Mesenchymal stem cell (in vitro differentiated cells and primary cell): Measurements from ENCODE around the gene ANXA8.

Experiments
- DNase-seq: peaks from one replicate; pipeline ENCODE4 v3.0.0-alpha.2; 2013
- H2AFZ ChIP-seq: one replicate; pipeline ENCODE4 v1.6.1; 2013; ENCODE audit warnings: low read depth, mild to moderate bottlenecking, control low read depth, inconsistent platforms, low read length, moderate library complexity
- H2AK5ac ChIP-seq: 2 replicates; pipeline ENCODE4 v1.6.1; 2013; ENCODE audit warnings: low read length, moderate library complexity, mild to moderate bottlenecking, inconsistent platforms; ENCODE audit not compliant: severe bottlenecking
- H2BK120ac ChIP-seq: one replicate; pipeline ENCODE4 v1.6.1; 2013; ENCODE audit warnings: low read depth, mild to moderate bottlenecking, inconsistent platforms, low read length, moderate library complexity
- H2BK12ac ChIP-seq, 2 experiments: one replicate each; pipeline ENCODE4 v1.6.1; 2013; ENCODE audit warnings: inconsistent platforms in 2 of 2, low read length in 2 of 2, mild to moderate bottlenecking in 2 of 2, moderate library complexity in 2 of 2, control low read depth in 1 of 2
- H2BK15ac ChIP-seq: one replicate; pipeline ENCODE4 v1.6.1; 2013; ENCODE audit warnings: mild to moderate bottlenecking, low read depth, inconsistent platforms; ENCODE audit not compliant: poor library complexity, severe bottlenecking
- H2BK5ac ChIP-seq: 2 replicates; pipeline ENCODE4 v1.6.1; 2013; ENCODE audit warnings: low read depth, mild to moderate bottlenecking, low read length, control low read depth, inconsistent platforms; ENCODE audit not compliant: poor library complexity, severe bottlenecking
- H3K14ac ChIP-seq, 2 experiments: one replicate each; pipeline ENCODE4 v1.6.1; 2013; ENCODE audit warnings: inconsistent platforms in 2 of 2, low read length in 2 of 2, control low read depth in 1 of 2, mild to moderate bottlenecking in 1 of 2, moderate library complexity in 1 of 2
- H3K18ac ChIP-seq, 2 experiments: one replicate each; pipeline ENCODE4 v1.6.1; 2013; ENCODE audit warnings: inconsistent platforms in 2 of 2, low read length in 2 of 2, control low read depth in 1 of 2, low read depth in 1 of 2, mild to moderate bottlenecking in 1 of 2
- H3K23ac ChIP-seq, 2 experiments: one replicate each; pipeline ENCODE4 v1.6.1; 2013; ENCODE audit warnings: inconsistent platforms in 2 of 2, low read length in 2 of 2, mild to moderate bottlenecking in 2 of 2, moderate library complexity in 2 of 2, control low read depth in 1 of 2
- H3K27ac ChIP-seq: 2 replicates; pipeline ENCODE4 v1.5.1; 2013; ENCODE audit warnings: mild to moderate bottlenecking, moderate library complexity, low read length, control low read depth, inconsistent platforms; ENCODE audit not compliant: poor library complexity, severe bottlenecking
- H3K27me3 ChIP-seq, 2 experiments: 2 replicates each; pipeline versions ENCODE4 v1.6.1 to v1.7.0; 2013; ENCODE audit warnings: low read length in 2 of 2, mild to moderate bottlenecking in 2 of 2, moderate library complexity in 2 of 2, control low read depth in 1 of 2, inconsistent platforms in 1 of 2; ENCODE audit not compliant: control insufficient read depth in 1 of 2, insufficient read depth in 1 of 2
- H3K36me3 ChIP-seq, 2 experiments: 2 replicates each; pipeline versions ENCODE4 v1.6.1 to v1.7.0; 2013; ENCODE audit warnings: low read length in 2 of 2, control low read depth in 1 of 2, inconsistent platforms in 1 of 2, low read depth in 1 of 2, mild to moderate bottlenecking in 1 of 2; ENCODE audit not compliant: insufficient read depth in 2 of 2, control insufficient read depth in 1 of 2
- H3K4ac ChIP-seq, 2 experiments: one replicate each; pipeline ENCODE4 v1.6.1; 2013; ENCODE audit warnings: inconsistent platforms in 2 of 2, low read length in 2 of 2, mild to moderate bottlenecking in 2 of 2, moderate library complexity in 2 of 2, control low read depth in 1 of 2, low read depth in 1 of 2
- H3K4me1 ChIP-seq: 2 replicates; pipeline ENCODE4 v1.6.1; 2013; ENCODE audit warnings: low read depth, low read length, control low read depth; ENCODE audit not compliant: control insufficient read depth, insufficient read depth
- H3K4me2 ChIP-seq: 2 replicates; pipeline ENCODE4 v1.6.1; 2013; ENCODE audit warnings: low read length, mild to moderate bottlenecking, inconsistent platforms; ENCODE audit not compliant: poor library complexity, severe bottlenecking
- H3K4me3 ChIP-seq, 2 experiments: 2 replicates each; pipeline versions ENCODE4 v1.5.1 to v1.7.0; 2013; ENCODE audit warnings: low read length in 2 of 2, mild to moderate bottlenecking in 2 of 2, control low read depth in 1 of 2, low read depth in 1 of 2; ENCODE audit not compliant: insufficient read depth in 1 of 2
- H3K79me1 ChIP-seq: replicated peaks from 2 replicates; pipeline ENCODE4 v1.6.1; 2013; ENCODE audit warnings: mild to moderate bottlenecking, control low read depth, low read length, inconsistent platforms; ENCODE audit not compliant: poor library complexity, severe bottlenecking
- H3K9ac ChIP-seq: 2 replicates; pipeline ENCODE4 v1.7.0; 2013; ENCODE audit warnings: mild to moderate bottlenecking, low read length, moderate library complexity
- H3K9me3 ChIP-seq: 2 replicates; pipeline ENCODE4 v1.7.0; 2013; ENCODE audit warnings: mild to moderate bottlenecking, low read length; ENCODE audit not compliant: control insufficient read depth
- H4K8ac ChIP-seq: one replicate; pipeline ENCODE4 v1.6.1; 2013; ENCODE audit warnings: inconsistent platforms, mild to moderate bottlenecking, low read length, moderate library complexity
- H4K91ac ChIP-seq: one replicate; pipeline ENCODE4 v1.6.1; 2013; ENCODE audit warnings: mild to moderate bottlenecking, low read length, inconsistent platforms
- WGBS: methylation state at CpG from one replicate; pipeline ENCODE4 v1.1.7; 2013; ENCODE audit warnings: mixed read lengths; 5-methylcytosine and 5-hydroxymethylcytosine counted together

Gene ANXA8

DNA sequence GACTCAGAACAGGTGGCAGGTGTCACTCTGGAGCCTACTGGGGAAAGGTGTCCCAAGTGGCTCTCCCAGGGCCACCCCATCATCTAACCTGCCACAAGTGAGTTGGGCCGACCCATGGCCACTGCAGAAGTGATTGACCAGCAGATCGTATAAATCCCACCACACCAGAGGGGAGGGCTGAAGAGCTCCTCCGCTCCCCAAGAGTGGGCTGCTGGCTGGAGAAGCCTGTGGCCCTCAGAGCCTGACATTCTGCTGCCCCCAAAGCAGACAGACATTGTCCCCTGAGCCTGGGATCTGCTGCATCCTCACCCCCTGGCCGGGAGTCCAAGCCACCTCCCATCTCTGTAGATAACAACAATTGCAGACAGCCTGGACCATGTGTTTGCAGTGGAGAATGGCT is 36.7 kb downstream of the ANXA8 start:
- H4K91ac ChIP-seq: no peak overlapping the region
- no peaks in the 10 kb centered on the region for H3K79me1 ChIP-seq
- H3K9me3 ChIP-seq: peaks cover 26% of the 10 kb centered on the region
- WGBS: 88% methylated on average over 4 of the region's 4 CpGs
- H3K4me3 ChIP-seq: no peak overlapping the region
- H3K4me1 ChIP-seq: peaks cover 8% of the 10 kb centered on the region
- H3K23ac ChIP-seq: no peak overlapping the region
- H3K4me2 ChIP-seq: no peak overlapping the region
- no peak overlapping the region for H3K18ac ChIP-seq
- no peak overlapping the region for H2BK5ac ChIP-seq
- H2AFZ ChIP-seq: no peak overlapping the region
- no peak overlapping the region for H2BK12ac ChIP-seq
- no peak overlapping the region for H3K14ac ChIP-seq
- no peak overlapping the region for H3K9ac ChIP-seq
- no peak overlapping the region for H2BK120ac ChIP-seq
- no peak for DNase-seq
- peaks cover 4 to 31% of the 10 kb centered on the region in 2 experiments for H3K27me3 ChIP-seq
- H2AK5ac ChIP-seq: no peak overlapping the region
- H3K27ac ChIP-seq: no peak overlapping the region
- H3K36me3 ChIP-seq: no peaks in the 10 kb centered on the region
- no peak overlapping the region for H4K8ac ChIP-seq
- no peak overlapping the region for H2BK15ac ChIP-seq
- no peak overlapping the region for H3K4ac ChIP-seq

DNA sequence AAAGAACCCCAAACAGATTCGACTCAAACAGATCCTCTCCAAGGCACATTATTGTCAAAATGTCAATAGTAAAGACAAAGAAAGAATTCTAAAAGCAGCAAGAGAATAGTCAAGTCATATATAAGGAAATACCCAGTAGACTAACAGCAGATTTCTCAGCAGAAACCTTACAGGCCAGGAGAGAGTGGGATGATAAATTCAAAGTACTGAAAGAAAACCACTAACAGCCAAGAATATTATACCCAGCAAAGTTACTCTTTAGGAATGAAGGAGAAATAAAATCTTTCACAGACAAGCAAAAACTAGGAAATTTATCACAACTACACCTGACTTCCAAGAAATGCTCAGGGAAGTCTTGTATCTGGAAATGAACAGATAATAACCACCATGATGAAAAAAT is 38.2 kb downstream of the ANXA8 start:
- Histone ChIP-seq H3K36me3 (no peaks in the 10 kb centered on the region), H3K9ac (no peak overlapping the region), H3K79me1 (no peaks in the 10 kb centered on the region), H2BK5ac (no peak overlapping the region), H2BK15ac (no peak overlapping the region), H3K14ac (no peak overlapping the region), H3K4me1 (peaks cover 8% of the 10 kb centered on the region), H3K27me3 (peaks cover 11 to 37% of the 10 kb centered on the region in 2 experiments), H3K27ac (no peak overlapping the region), H3K23ac (no peak overlapping the region), H2BK12ac (no peak overlapping the region), H4K8ac (no peak overlapping the region), H2AK5ac (no peak overlapping the region), H2AFZ (no peak overlapping the region), H3K4ac (no peak overlapping the region), H4K91ac (no peak overlapping the region), H3K18ac (no peak overlapping the region), H3K4me2 (no peak overlapping the region), H2BK120ac (no peak overlapping the region), H3K9me3 (peaks cover 26% of the 10 kb centered on the region), H3K4me3 (no peak overlapping the region)
- no CpG with 5 or more reads among the region's 1 CpG for WGBS
- no peak for DNase-seq

DNA sequence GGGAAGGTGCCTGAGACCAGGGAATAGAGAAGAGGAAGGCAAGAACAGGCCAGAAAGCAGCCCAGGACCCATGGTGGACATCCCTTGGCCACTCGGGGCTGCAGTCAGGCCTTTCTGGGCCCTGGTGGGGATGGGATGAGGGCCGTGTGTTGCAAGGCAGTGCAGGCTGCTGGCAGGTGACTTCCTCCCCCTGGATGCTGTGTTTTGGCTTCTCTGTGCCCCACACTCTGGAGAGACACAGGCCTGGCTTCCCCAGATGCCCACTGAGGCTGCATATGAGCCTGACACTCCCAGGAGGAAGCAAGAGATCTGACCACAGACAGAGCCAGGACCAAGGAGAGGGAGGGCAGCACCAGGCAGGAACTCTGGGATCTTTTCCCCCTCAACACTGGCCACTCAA is 39.9 kb downstream of the ANXA8 start:
- no peak overlapping the region for H4K8ac ChIP-seq
- H2BK5ac ChIP-seq: no peak overlapping the region
- H3K9ac ChIP-seq: no peak overlapping the region
- H3K79me1 ChIP-seq: no peaks in the 10 kb centered on the region
- H2AK5ac ChIP-seq: no peak overlapping the region
- H3K27me3 ChIP-seq: peaks cover 17 to 31% of the 10 kb centered on the region in 2 experiments
- H2AFZ ChIP-seq: no peak overlapping the region
- 58% methylated on average over 2 of the region's 2 CpGs for WGBS
- DNase-seq: no peak
- H4K91ac ChIP-seq: no peak overlapping the region
- no peak overlapping the region for H2BK120ac ChIP-seq
- no peak overlapping the region for H3K4me3 ChIP-seq
- H3K9me3 ChIP-seq: peaks cover 26% of the 10 kb centered on the region
- H3K4ac ChIP-seq: no peak overlapping the region
- H3K4me1 ChIP-seq: no peaks in the 10 kb centered on the region
- H2BK12ac ChIP-seq: no peak overlapping the region
- no peaks in the 10 kb centered on the region for H3K36me3 ChIP-seq
- H3K27ac ChIP-seq: no peak overlapping the region
- H3K18ac ChIP-seq: no peak overlapping the region
- no peak overlapping the region for H3K23ac ChIP-seq
- H2BK15ac ChIP-seq: no peak overlapping the region
- H3K4me2 ChIP-seq: no peak overlapping the region
- H3K14ac ChIP-seq: no peak overlapping the region

DNA sequence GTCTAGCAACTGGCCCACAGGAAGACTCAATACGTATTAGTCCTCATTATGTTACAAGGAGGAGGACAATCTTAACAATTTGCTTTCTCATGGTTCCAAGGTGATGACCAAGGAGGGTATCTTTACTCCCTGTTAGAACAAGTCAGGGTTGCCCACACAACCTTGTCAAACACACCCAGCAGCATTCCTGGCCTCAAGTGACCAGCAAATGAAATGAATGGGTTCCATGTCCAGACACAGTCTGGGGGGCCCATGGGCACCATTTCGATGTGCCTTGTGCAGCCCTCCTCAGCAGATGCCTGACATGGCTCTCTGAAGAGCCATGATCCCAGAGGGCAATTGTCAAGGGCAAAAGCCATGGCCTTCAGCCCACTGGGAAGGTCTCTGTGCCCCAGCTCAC is 40.8 kb downstream of the ANXA8 start:
- no peak overlapping the region for H3K4me3 ChIP-seq
- no peak overlapping the region for H3K9ac ChIP-seq
- DNase-seq: no peak
- H2AFZ ChIP-seq: no peak overlapping the region
- no peak overlapping the region for H3K4me2 ChIP-seq
- H3K4me1 ChIP-seq: no peaks in the 10 kb centered on the region
- no peak overlapping the region for H3K14ac ChIP-seq
- H3K23ac ChIP-seq: no peak overlapping the region
- no peak overlapping the region for H3K27ac ChIP-seq
- H2BK5ac ChIP-seq: no peak overlapping the region
- H2BK15ac ChIP-seq: no peak overlapping the region
- H3K36me3 ChIP-seq: no peaks in the 10 kb centered on the region
- 69% methylated on average over 2 of the region's 2 CpGs for WGBS
- peaks cover 17 to 31% of the 10 kb centered on the region in 2 experiments for H3K27me3 ChIP-seq
- peaks cover 26% of the 10 kb centered on the region for H3K9me3 ChIP-seq
- no peak overlapping the region for H2BK120ac ChIP-seq
- no peaks in the 10 kb centered on the region for H3K79me1 ChIP-seq
- H4K91ac ChIP-seq: no peak overlapping the region
- no peak overlapping the region for H2AK5ac ChIP-seq
- H3K18ac ChIP-seq: no peak overlapping the region
- H4K8ac ChIP-seq: no peak overlapping the region
- no peak overlapping the region for H2BK12ac ChIP-seq
- no peak overlapping the region for H3K4ac ChIP-seq
